Loucy (cell line): ENCODE measurements around the gene ADGRL3.

Experiments used
- H2AFZ ChIP-seq: fragments of 200-600 bp; sonication (generic); 2 replicates; pipeline ENCODE4 v1.6.0; 2016; ENCODE audit warnings: antibody characterized with exemption, mild to moderate bottlenecking, low read length, moderate library complexity
- H3F3A ChIP-seq: fragments of 200-600 bp; 2 replicates; pipeline ENCODE4 v1.6.0; 2016; ENCODE audit warnings: antibody characterized with exemption, low read depth, mild to moderate bottlenecking
- H3K27me3 ChIP-seq: fragments of 200-600 bp; sonication (generic); 2 replicates; pipeline ENCODE4 v1.6.1; 2014; ENCODE audit warnings: low read length, mild to moderate bottlenecking; ENCODE audit not compliant: insufficient read depth, poor library complexity, severe bottlenecking
- H3K36me3 ChIP-seq: fragments of 200-600 bp; sonication (generic); 2 replicates; pipeline ENCODE4 v1.6.1; 2016; ENCODE audit warnings: low read length; ENCODE audit not compliant: insufficient read depth
- H3K4me1 ChIP-seq: fragments of 200-600 bp; sonication (generic); 2 replicates; pipeline ENCODE4 v1.5.1; 2014; ENCODE audit warnings: low read length, mild to moderate bottlenecking; ENCODE audit not compliant: insufficient read depth, poor library complexity, severe bottlenecking
- H3K4me2 ChIP-seq: fragments of 200-600 bp; sonication (generic); 2 replicates; pipeline ENCODE4 v1.6.0; 2014; ENCODE audit warnings: antibody characterized with exemption, low read length, low read depth, mild to moderate bottlenecking; ENCODE audit not compliant: poor library complexity, severe bottlenecking
- H3K4me3 ChIP-seq: fragments of 200-600 bp; sonication (generic); 2 replicates; pipeline ENCODE4 v1.5.1; 2014; ENCODE audit warnings: low read length, mild to moderate bottlenecking, mixed read lengths; ENCODE audit not compliant: poor library complexity, severe bottlenecking
- H3K79me2 ChIP-seq: fragments of 200-600 bp; sonication (generic); 2 replicates; pipeline ENCODE4 v1.6.1; 2014; ENCODE audit warnings: low read length; ENCODE audit not compliant: insufficient read depth
- H3K9ac ChIP-seq: fragments of 200-600 bp; sonication (generic); 2 replicates; pipeline ENCODE4 v1.6.0; 2014; ENCODE audit warnings: mild to moderate bottlenecking, low read depth, low read length, moderate library complexity; ENCODE audit not compliant: poor library complexity, severe bottlenecking
- H3K9me2 ChIP-seq: fragments of 200-600 bp; sonication (generic); replicated peaks from 2 replicates; pipeline ENCODE4 v1.6.1; 2016; ENCODE audit warnings: low read depth, low read length, mixed read lengths
- H3K9me3 ChIP-seq: fragments of 200-600 bp; sonication (generic); 2 replicates; pipeline ENCODE4 v1.6.1; 2014; ENCODE audit warnings: mild to moderate bottlenecking, antibody characterized with exemption, low read length, low read depth; ENCODE audit not compliant: insufficient read depth
- H4K20me1 ChIP-seq: fragments of 200-600 bp; sonication (generic); 2 replicates; pipeline ENCODE4 v1.6.0; 2014; ENCODE audit warnings: antibody characterized with exemption, low read length, mild to moderate bottlenecking; ENCODE audit not compliant: insufficient read depth, poor library complexity, severe bottlenecking
- CTCF ChIP-seq: fragments of 200-600 bp; sonication (generic); conservative IDR thresholded peaks from 2 replicates; pipeline ENCODE4 v1.5.1; 2014; ENCODE audit warnings: mild to moderate bottlenecking, antibody characterized with exemption, low read length
- EZH2phosphoT487 ChIP-seq: fragments of 200-600 bp; IDR thresholded peaks from 2 replicates; pipeline ENCODE4 v1.6.1; 2018; ENCODE audit warnings: antibody characterized with exemption, mild to moderate bottlenecking, moderate library complexity, borderline replicate concordance

ADGRL3 gene

GRCh38 chr4:61716426-61716825, 516.3 kb downstream of the ADGRL3 start:
- no peaks in the 10 kb centered on the region for H3K9me2 ChIP-seq
- no peaks in the 10 kb centered on the region for H4K20me1 ChIP-seq
- TF ChIP-seq CTCF (no peak), EZH2phosphoT487 (no peak)
- H3K9ac ChIP-seq = no peak overlapping the region
- H3K4me2 ChIP-seq = no peak overlapping the region
- H2AFZ ChIP-seq = no peak overlapping the region
- H3K79me2 ChIP-seq = no peaks in the 10 kb centered on the region
- no peaks in the 10 kb centered on the region for H3K4me1 ChIP-seq
- H3F3A ChIP-seq = no peaks in the 10 kb centered on the region
- no peak overlapping the region for H3K4me3 ChIP-seq
- no peaks in the 10 kb centered on the region for H3K9me3 ChIP-seq
- H3K27me3 ChIP-seq = no peaks in the 10 kb centered on the region
- no peaks in the 10 kb centered on the region for H3K36me3 ChIP-seq

GRCh38 chr4:61723492-61723891, 523.4 kb downstream of the ADGRL3 start:
- H3K27me3 ChIP-seq = no peaks in the 10 kb centered on the region
- no peaks in the 10 kb centered on the region for H3K4me1 ChIP-seq
- H3F3A ChIP-seq = no peaks in the 10 kb centered on the region
- H3K4me3 ChIP-seq = no peak overlapping the region
- H3K9me2 ChIP-seq = no peaks in the 10 kb centered on the region
- H3K9ac ChIP-seq = no peak overlapping the region
- H2AFZ ChIP-seq = no peak overlapping the region
- no peaks in the 10 kb centered on the region for H3K9me3 ChIP-seq
- no peaks in the 10 kb centered on the region for H3K79me2 ChIP-seq
- no peak for TF ChIP-seq CTCF
- no peak for TF ChIP-seq EZH2phosphoT487
- H3K4me2 ChIP-seq = no peak overlapping the region
- no peaks in the 10 kb centered on the region for H3K36me3 ChIP-seq
- no peaks in the 10 kb centered on the region for H4K20me1 ChIP-seq

GRCh38 chr4:61727286-61727685, 527.2 kb downstream of the ADGRL3 start:
- no peak for TF ChIP-seq EZH2phosphoT487
- TF ChIP-seq CTCF = no peak

More at GRCh38 chr4:61727286-61727685, 527.2 kb downstream of the ADGRL3 start:
- H3K4me1 ChIP-seq = no peaks in the 10 kb centered on the region
- H3F3A ChIP-seq = no peaks in the 10 kb centered on the region
- no peaks in the 10 kb centered on the region for H4K20me1 ChIP-seq
- no peaks in the 10 kb centered on the region for H3K36me3 ChIP-seq
- no peaks in the 10 kb centered on the region for H3K27me3 ChIP-seq
- no peaks in the 10 kb centered on the region for H3K9me2 ChIP-seq
- H3K9ac ChIP-seq = no peak overlapping the region
- no peak overlapping the region for H3K4me2 ChIP-seq
- H3K4me3 ChIP-seq = no peak overlapping the region
- H3K79me2 ChIP-seq = no peaks in the 10 kb centered on the region
- H2AFZ ChIP-seq = no peak overlapping the region
- H3K9me3 ChIP-seq = no peaks in the 10 kb centered on the region
